ENCODE results near the gene FGF2.
A peak's percentile ranks its signal among the peaks of the same experiment; 100 is the strongest.

FGF2 gene

DNA sequence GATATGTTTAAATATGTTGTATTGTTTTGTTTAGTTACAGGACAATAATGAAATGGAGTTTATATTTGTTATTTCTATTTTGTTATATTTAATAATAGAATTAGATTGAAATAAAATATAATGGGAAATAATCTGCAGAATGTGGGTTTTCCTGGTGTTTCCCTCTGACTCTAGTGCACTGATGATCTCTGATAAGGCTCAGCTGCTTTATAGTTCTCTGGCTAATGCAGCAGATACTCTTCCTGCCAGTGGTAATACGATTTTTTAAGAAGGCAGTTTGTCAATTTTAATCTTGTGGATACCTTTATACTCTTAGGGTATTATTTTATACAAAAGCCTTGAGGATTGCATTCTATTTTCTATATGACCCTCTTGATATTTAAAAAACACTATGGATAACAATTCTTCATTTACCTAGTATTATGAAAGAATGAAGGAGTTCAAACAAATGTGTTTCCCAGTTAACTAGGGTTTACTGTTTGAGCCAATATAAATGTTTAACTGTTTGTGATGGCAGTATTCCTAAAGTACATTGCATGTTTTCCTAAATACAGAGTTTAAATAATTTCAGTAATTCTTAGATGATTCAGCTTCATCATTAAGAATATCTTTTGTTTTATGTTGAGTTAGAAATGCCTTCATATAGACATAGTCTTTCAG, 68.8 kb downstream of the FGF2 start:
- DNase-seq (ENCODE audit: low spot score) = no peak

DNA sequence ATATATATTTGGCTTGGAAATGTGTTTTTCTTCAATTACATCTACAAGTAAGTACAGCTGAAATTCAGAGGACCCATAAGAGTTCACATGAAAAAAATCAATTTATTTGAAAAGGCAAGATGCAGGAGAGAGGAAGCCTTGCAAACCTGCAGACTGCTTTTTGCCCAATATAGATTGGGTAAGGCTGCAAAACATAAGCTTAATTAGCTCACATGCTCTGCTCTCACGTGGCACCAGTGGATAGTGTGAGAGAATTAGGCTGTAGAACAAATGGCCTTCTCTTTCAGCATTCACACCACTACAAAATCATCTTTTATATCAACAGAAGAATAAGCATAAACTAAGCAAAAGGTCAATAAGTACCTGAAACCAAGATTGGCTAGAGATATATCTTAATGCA, 69.6 kb downstream of the FGF2 start:
- DNase-seq (ENCODE audit: low spot score) = no peak

DNA sequence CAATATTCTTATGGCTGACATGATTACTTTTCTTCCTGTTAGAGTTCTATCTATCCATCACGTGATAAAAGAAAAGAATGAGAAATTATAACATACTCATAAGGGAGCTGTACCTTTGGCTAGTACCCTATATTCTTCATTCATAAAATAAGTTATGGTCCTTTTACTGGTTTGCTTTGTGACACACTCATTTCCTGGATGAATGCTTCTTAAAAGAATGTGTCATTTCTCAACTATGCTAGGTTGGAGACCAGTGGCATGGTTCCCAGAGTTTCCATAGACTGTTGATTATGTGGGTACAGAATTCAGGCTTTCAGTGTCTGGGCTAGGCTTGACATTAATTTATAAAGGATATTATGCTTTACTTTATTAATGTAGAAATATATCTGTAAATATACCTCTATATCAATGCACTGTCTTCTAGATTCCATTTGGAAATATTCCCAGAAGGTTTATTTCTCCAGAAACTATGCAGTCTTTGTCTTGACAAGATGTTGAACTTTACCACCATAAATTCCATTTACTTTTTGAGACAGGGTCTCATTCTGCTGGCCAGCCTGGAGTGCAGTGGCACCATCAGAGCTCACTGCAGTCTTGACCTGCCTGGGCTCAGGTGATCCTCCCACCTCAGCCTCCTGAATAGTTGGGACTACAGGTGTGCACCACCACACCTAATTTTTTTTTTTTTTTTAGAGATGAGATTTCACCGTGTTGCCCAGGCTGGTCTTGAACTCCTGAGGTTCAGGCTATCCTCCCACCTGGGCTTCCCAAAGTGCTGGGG, 71.9 kb downstream of the FGF2 start:
- DNase-seq (ENCODE audit: low spot score) = peak; percentile 70

DNA sequence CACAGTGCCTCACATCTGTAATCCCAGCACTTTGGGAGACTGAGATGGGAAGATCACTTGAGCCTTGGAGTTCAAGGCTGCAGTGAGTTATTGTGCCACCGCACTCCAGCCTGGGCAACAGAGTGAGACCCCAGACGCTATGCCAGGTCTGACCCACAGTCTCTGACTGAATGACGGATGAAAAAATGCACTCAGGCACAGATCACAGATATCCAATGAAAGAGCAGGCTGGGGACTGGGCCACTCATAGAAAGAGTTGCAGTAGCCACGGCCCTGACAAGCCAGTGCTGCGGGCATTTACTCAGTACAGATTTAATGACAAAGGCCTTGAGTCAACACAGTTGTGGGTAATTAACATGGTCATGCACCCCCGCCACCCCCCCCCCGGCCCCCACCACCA, 73.1 kb downstream of the FGF2 start:
- no peak for DNase-seq (ENCODE audit: low spot score)

- no peak for DNase-seq (ENCODE audit: low spot score)
These were observed 73.7 kb downstream of the FGF2 start for GRCh38 chr4:122900314-122900713.

DNA sequence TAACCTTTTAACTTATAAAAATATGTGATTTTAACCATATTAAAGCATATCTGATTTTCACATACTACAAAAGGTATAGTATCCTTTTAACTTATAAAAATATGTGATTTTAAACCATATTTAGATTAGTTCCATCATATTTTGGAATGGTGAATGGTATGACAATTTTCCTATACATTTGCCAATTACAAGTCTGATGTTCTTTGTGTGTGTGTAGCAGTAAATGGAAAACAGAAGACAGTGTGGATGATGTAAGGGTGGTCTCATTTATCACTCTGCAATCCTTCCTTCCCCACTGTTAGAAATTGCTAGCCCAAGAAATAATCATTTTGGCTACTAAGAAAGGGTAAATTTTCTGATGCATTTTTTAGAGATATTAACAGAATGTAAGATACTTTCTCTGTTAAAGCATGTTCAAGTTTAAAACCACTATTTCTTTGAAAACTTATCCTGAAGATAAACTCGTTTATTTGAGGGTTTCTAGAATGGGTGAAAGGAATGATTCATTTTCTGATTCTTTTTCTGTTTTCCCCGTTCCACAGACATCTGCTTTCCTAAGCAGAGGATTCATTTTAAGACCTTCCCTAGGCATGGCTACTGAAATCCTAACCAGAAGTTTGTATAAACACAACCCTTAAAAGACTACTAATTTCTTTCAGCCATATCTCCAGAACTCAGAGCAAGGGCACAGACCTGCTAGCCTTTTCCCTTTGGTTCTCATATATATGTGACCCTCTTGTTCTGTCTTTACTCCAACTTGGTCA, 74.8 kb downstream of the FGF2 start:
- no peak for DNase-seq (ENCODE audit: low spot score)

GRCh38 chr4:122903766-122904288, 77.2 kb downstream of the FGF2 start:
- DNase-seq (ENCODE audit: low spot score) = no peak

GRCh38 chr4:122906859-122907305, 80.3 kb downstream of the FGF2 start:
- DNase-seq (ENCODE audit: low spot score) = no peak

- no peak for DNase-seq (ENCODE audit: low spot score)
These were observed 81.6 kb downstream of the FGF2 start for GRCh38 chr4:122908223-122908622.

DNA sequence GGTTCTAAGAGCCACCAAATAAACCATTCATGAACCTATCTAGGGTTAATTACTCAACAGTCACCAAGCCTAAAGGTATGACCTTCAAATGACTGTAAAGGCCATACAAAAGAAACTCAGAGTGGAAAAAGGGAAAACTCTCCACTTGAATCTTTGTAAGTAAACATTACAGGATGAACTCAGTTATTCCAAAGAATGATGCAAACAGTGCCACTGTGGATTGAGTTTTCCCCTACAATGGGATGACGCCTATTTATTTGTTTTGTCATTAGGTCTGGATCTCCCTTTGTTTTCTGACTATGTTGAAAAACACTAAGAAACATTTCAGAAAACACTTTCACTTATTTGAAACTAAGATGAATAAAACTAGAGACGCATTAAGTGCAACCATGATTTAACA, 83.1 kb downstream of the FGF2 start:
- DNase-seq (ENCODE audit: low spot score) = no peak

DNA sequence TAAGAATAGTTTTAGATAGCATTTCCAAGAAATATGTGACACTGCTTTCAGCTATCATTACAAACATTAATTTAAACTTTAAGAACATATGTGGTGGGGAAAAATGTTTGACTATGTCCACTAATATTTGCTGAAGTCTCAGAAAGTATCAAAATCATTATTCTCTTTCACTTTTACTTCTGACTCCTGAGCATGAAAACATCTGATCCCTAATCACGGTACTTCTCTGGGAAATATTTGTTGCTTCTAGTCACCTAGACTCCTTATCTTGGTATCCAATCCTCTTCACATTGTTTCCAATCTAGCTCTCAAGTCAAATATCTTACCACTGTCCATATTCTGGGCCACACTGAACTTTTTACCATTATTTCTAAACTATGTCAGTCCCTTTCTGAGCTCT, 85.0 kb downstream of the FGF2 start:
- no peak for DNase-seq (ENCODE audit: low spot score)

DNA sequence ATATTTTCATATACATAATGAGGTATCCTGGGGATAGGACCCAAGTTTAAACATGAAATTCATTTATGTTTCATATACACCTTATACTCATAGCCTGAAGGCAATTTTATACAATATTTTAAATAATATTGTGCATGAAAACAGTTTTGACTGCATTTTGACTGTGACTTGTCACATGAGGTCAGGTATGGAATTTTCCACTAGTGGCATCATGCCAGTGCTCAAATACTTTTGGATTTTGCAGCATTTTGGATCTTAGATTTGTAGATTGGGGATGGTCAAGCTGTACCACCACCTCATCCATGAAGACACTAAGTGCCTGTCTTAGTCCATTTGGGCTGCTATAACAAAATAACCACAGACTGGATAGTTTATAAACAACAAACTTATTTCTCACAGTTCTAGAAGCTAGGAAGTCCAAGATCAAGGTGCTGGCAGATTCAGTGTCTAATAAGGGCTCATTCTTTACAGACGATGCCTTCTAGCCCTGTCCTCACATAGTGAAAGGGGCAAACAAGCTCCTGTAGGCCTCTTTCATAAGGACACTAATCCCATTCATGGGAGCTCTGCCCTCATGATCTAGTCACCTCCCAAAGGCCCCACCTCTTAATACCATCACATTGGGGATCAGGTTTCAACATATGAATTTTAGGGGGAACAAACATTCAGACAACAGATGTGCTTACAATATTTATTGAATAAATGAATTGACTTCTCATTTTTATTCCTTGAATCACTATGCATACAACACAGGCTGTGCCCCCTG, 86.4 kb downstream of the FGF2 start:
- no peak for DNase-seq (ENCODE audit: low spot score)

DNA sequence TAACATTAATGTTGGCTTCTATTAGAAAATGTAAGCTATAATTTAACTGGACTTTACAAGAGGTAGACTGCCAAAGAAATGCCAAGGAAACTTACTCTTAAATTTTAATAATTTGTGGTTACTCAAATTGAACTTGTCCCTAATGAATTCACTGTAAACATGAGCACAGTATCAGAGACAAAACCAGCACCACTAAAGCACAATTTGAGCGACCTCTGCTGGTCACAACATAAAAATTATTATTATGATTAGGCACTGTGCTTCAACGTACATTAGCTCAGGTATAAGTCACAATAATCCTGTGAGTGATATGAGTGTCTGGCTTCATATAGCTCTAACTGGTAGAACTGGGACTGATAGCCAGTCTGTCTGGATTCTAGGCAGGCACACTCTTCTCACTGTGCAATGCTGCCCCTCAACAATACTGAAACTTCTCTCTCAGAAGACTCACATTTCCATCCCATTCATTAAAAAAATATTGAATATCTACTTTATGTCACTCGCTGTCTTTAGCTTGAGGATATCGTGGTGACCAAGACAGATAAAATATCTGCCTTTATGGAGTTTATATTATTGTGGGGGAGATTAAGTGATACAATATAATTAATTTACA, 87.8 kb downstream of the FGF2 start:
- DNase-seq (ENCODE audit: low spot score) = peak; percentile 31

- peak; percentile 40 for DNase-seq (ENCODE audit: low spot score)
These were observed 88.3 kb downstream of the FGF2 start for GRCh38 chr4:122914938-122915337.

DNA sequence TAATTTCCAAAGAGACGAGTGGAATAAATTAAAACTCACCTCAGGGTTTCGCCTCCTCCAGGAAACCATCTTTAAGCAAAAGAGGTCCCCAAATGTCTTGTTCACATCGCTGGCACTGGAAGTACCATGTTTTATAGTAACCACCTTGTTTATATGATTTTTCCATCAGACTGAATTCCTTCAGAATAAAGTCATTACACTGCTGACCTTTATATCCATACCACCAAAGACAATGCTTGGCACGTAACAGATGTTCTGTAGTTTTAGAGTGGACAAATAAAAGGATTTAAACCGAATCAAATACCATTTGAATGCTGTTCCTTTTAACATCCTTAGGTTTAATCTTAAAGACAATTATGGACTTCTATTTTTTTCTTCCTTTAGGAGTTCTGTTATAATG, 91.1 kb downstream of the FGF2 start:
- no peak for DNase-seq (ENCODE audit: low spot score)

- DNase-seq (ENCODE audit: low spot score) = no peak
These were observed 93.8 kb downstream of the FGF2 start for GRCh38 chr4:122920473-122920872.

GRCh38 chr4:122921300-122921699, 94.7 kb downstream of the FGF2 start:
- DNase-seq (ENCODE audit: low spot score) = no peak

DNA sequence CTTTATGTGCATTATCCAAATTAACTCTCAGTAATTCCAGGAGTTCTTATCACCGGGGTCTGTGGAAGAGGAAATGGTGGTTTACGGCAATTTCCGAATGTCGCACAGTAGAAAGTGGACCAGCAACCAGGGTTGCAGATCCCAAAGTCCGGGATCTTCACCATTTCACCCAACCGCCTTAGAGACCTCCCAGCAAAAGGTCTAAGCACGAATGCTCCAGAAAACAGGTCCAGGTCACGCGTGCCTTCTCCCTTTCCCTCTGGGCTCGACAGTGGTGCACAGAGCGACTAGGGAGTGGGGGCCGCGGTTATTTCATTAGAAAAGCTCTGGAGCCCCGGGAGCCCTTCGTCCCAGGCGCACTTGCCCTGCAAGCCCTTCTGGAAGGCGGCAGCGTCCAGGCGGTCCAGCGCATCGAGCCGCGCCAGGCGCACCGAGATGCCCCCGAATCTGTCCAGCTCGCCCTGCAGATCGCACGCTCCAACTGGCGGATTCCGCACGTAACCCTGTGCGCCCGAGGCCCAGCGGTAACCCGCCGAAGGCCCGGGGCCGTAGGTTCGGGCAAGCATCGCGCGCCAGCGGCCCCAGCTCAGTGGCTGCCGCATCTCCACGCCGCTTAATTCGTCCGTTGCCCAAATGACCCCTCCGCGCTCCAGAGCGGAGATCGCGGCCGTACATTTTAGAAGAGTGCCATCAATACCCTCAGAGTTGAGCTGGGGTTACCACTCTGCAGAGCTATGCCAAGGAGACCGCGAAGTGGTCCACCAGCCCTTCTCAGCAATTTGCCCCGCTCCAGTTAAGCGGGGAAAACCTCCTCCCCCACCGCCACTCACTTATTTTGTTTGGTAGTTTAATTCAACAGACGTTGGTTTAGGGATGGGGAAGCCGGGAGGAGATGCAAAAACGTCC, 95.6 kb downstream of the FGF2 start, which contains the start of gene NUDT6:
Gene NUDT6, minus strand, starts transcription at position 627 of the 906 bp plus-strand sequence. Its CDS starts 25 bp downstream, at position 602.
- DNase-seq (ENCODE audit: low spot score) = peak; percentile 77

GRCh38 chr4:122922877-122923511, 96.4 kb downstream of the FGF2 start:
- DNase-seq (ENCODE audit: low spot score) = peak; percentile 90

DNA sequence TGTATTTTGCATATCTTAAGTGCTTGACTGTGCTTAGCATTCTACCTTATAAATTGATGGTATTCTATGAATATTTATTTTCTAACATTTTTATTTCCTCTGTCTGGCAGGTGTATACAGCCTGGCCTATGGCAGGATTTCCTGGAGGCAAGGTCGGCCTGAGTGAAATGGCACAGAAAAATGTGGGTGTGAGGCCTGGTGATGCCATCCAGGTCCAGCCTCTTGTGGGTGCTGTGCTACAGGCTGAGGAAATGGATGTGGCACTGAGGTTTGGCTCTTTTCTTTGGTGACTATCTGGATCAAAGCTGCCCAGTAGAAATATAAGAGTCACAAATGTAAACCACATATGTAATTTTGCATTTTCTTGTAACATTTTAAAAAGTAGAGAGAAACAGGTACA, 102.3 kb downstream of the FGF2 start:
- no peak for DNase-seq (ENCODE audit: low spot score)

All from GM03348 (cell line).